ENCODE results near the gene NCR3LG1. TPM values are rescaled to one million over a fixed set of nuclear protein-coding genes. Genes with fewer than 3 reads are reported as not detected.
A peak's percentile ranks its signal among the peaks of the same experiment; 100 is the strongest.

The NCR3LG1 gene
- total and polyA plus RNA-seq, 9 of the 15 experiments (the other 6 are each of a cell fraction or from before 2014, with no cell fraction given): 4.1 to 39.8 (median 25.1) TPM

- TF ChIP-seq HMBOX1 (IDR thresholded peaks at IDR 0.05) (peak; percentile 64), TCF7L2 (IDR thresholded peaks at IDR 0.05; ENCODE audit: low read depth, low read length) (no peak), NR2C2 (CRISPR knock-in tag; IDR thresholded peaks at IDR 0.05) (no peak), NR2C2 (tag; IDR thresholded peaks at IDR 0.05) (peak; percentile 56; the same call in 1 of the 2 replicates), JUND (IDR thresholded peaks at IDR 0.05; ENCODE audit: borderline replicate concordance, low read depth, low read length) (0 out of 2 replicates have a peak, but pooled peaks have one; percentile 14), JUND (tag; IDR thresholded peaks at IDR 0.05; ENCODE audit: borderline replicate concordance, low read depth, low read length) (no peak), EGR1 (conservative IDR thresholded peaks at IDR 0.05) (no peak), ZNF23 (CRISPR knock-in tag; IDR thresholded peaks at IDR 0.05) (no peak), RUNX1 (IDR thresholded peaks at IDR 0.05; ENCODE audit: low read depth) (no peak), TAF9B (IDR thresholded peaks at IDR 0.05; ENCODE audit: partially characterized antibody) (peak; percentile 24), CHD2 (IDR thresholded peaks at IDR 0.05; ENCODE audit: low read depth, low read length) (no peak), NCOR1 (IDR thresholded peaks at IDR 0.05) (peak; percentile 8; the same call in 1 of the 2 replicates), GATAD2A (IDR thresholded peaks at IDR 0.05) (no peak), BRD4 (IDR thresholded peaks at IDR 0.05) (no peak), PHB2 (IDR thresholded peaks at IDR 0.05; ENCODE audit: low read depth) (no peak), NFIC (IDR thresholded peaks at IDR 0.05) (no peak), C11orf30 (IDR thresholded peaks at IDR 0.05; ENCODE audit: low read depth) (no peak), ZNF12 (CRISPR knock-in tag; IDR thresholded peaks at IDR 0.05) (no peak), NR2C1 (IDR thresholded peaks at IDR 0.05) (no peak), NR2C1 (tag; IDR thresholded peaks at IDR 0.05) (0 out of 2 replicates have a peak, but pooled peaks have one; percentile 33), NCOA1 (IDR thresholded peaks at IDR 0.05; ENCODE audit: low read depth) (no peak), MTA2 (IDR thresholded peaks at IDR 0.05; ENCODE audit: low read depth) (no peak), PHF21A (IDR thresholded peaks at IDR 0.05; ENCODE audit: borderline replicate concordance, low read depth) (no peak), ZNF707 (CRISPR knock-in tag; conservative IDR thresholded peaks at IDR 0.05) (no peak), MEIS2 (IDR thresholded peaks at IDR 0.05; ENCODE audit: partially characterized antibody) (no peak), ETV6 (IDR thresholded peaks at IDR 0.05; ENCODE audit: borderline replicate concordance in 1 of 2, low read depth in 2 of 2, low read length in 1 of 2) (no peak), ETV6 (CRISPR knock-in tag; IDR thresholded peaks at IDR 0.05; ENCODE audit: borderline replicate concordance) (no peak), GTF2A2 (tag; IDR thresholded peaks at IDR 0.05) (no peak), CREB1 (IDR thresholded peaks at IDR 0.05) (no peak), CREB1 (CRISPR knock-in tag; IDR thresholded peaks at IDR 0.05) (no peak), E2F5 (CRISPR knock-in tag; IDR thresholded peaks at IDR 0.05) (no peak), CBX1 (IDR thresholded peaks at IDR 0.05; ENCODE audit: low read depth) (0 out of 2 replicates have a peak, but pooled peaks have one; percentile 30), ESRRA (IDR thresholded peaks at IDR 0.05; ENCODE audit: borderline replicate concordance, low read depth) (peak; percentile 81), MCM2 (IDR thresholded peaks at IDR 0.05; ENCODE audit: low read depth) (no peak), RB1 (IDR thresholded peaks at IDR 0.05; ENCODE audit: low read depth) (no peak), CBX2 (IDR thresholded peaks at IDR 0.05; ENCODE audit: insufficient read depth, low read length, poor library complexity, severe bottlenecking) (no peak)
These were observed 3.0 kb downstream of the NCR3LG1 start (continued) for GRCh38 chr11:17354601-17354991.

Data from K562 (cell line).